T-helper 1 cell treated with Interleukin-12 subunit alpha and Interleukin-12 subunit beta and Interleukin-4 antibody, amounts not matched to agents 30 ng/mL and 1 ng/mL, for 36 hours (primary cell): ENCODE measurements around the gene BANK1. TPM values are rescaled to one million over a fixed set of nuclear protein-coding genes. Genes with fewer than 3 reads are reported as not detected.
"Not testable (repeated sequence)": the region's sequence is repeated elsewhere in the genome, so short reads cannot be mapped to it uniquely, and the experiment has no call there.

Source experiments
- intact Hi-C: fragments of 100-400 bp; cut with micrococcal nuclease; formaldehyde crosslinking; loops from one replicate; pipeline ENCODE4 v1.15.1; 2024
- total RNA-seq: library from RNA; stranded (reverse); gene quantifications from 2 replicates; pipeline ENCODE4 v1.2.3, GENCODE V29; 2022

Gene BANK1
- total RNA-seq, 1 donor from 2014 or later: 0.66 TPM

- intact Hi-C loops: no loop called here
Measured at GRCh38 chr4:101871962-101872676, 81.6 kb downstream of the BANK1 start.

GRCh38 chr4:101885574-101885973, 95.0 kb downstream of the BANK1 start:
- intact Hi-C loops: no loop called here

DNA sequence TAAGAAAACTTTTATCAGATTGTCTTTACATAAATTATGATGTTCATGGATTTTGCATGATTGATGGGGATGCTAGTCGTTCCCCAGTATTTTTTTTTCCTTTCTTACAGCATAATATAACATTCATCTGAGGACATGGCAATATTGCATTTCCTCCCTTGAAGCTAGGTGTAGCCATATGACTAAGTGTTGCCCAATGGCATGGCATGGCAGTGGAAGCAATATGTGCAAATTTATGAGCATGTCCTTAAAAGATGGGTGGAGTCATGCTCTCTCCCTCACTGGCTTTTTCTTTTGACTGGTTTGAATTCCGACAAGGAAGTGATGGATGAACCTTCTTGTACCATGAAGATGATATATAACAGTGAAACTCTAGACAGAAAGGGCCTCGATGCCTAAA, 96.3 kb downstream of the BANK1 start:
- intact Hi-C loops: no loop called here

- intact Hi-C loops: no loop called here
Measured at GRCh38 chr4:101888472-101888871, 97.9 kb downstream of the BANK1 start.

- intact Hi-C loops: not testable (repeated sequence)
Measured at GRCh38 chr4:101905527-101905926, 115.0 kb downstream of the BANK1 start.

DNA sequence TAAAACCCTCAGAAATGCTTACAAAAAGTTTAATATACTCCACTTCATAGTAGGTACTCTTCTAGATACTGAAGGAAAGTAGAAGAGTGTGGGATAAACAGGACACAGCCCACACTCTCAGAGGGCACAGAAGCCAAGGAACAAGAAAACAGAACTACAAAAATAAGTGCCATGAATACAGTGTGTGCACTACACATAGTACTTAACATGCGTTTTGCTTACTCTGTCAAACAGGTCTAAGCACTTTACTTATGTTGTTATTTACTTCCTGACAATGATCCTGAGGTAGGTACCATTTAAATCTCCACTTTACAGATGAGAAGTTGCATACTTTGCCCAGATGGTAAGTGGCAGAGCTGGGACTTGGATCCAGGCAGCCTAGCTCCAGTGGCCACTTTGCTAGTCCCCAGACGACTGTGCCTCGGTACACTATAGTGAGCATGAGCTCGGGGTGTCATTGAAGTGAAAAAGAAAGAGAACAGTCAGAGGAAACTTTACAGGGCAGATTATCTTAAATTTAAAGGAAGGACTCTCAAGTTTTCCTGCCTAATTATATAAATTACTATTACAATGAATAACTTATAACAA, 120.3 kb downstream of the BANK1 start:
- intact Hi-C loops: no loop called here

DNA sequence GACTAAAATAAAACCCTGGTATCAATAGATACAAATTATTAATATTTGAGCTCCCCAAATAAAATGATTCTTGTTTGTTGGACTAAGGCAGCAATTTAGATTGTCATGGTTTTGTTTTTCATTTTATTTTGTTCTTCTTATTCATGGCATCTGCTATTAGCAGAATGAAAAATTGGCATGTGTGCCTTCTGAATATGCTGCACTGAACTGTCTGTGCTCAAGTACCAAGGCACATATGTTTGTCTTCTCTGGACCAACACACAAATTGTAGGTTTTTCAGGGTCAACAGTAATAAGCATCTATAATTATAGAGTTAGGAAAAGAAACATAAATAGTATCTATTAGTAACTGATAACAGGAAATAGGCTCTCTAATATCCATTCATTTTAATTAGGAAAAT, 121.1 kb downstream of the BANK1 start:
- intact Hi-C loops: no loop called here

- intact Hi-C loops: no loop called here
Measured at GRCh38 chr4:101914761-101915160, 124.2 kb downstream of the BANK1 start.

DNA sequence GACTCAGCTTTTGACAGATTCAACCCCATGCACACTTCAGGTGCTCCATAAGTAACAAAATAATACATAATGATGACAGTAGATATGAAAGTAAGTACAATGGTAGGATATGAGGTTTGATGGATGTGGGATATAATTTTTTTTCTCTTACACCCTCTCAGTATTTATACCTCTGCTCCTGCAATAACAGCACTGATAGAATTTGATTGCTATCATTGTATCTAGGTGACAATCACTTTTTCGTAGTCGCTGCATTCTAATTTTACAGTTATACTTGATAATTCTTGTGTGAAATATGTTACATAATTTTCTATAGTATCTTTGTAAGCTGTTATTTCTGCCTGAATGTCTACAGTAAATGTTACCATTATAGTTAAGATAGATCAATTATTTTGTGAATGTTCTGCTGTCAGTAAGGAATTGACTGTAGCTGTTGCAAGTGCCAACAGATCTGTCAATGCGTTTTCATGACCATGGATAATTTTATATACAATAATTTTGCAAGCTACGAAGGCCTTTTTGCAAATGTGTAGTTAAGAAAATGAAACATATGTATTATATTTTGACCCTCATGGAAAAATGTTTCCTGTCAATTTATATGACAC, 128.9 kb downstream of the BANK1 start:
- intact Hi-C loops: no loop called here

DNA sequence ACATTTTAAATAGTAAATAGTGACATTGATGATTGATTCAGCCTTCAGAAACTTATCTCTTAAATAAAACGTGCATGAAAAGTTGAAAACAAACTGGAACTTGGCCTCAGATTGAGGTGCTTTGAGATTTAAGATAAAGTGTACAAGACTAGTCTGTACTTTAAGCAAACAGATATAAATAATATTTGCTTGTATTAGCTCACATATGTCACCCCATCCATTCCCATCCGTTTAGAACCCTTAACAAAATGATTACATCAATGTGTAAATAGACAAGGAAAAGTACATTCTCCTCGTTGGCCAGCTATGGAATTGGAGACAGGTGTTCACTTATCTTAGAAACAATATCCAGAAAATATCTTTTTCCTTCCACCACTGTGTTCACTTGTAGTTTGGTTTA, 130.8 kb downstream of the BANK1 start:
- intact Hi-C loops: no loop called here

DNA sequence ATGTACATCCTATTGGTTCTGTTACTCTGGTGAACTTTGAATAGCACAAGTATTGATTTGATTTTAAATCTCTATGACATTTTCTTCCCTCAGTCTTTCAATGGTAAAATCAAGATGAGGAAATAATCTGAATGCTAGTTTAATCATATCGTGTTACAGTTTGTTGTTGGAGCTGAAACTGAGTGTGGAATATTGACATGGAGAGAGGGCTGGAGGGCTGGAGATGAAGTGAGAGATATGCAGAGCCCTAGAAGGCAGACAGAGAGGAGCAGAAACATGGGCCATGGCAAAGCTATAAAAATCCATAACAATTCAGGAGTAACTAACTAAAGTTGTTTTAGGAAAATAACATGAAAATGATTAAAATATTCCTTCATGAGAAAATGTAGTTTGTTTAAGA, 141.1 kb downstream of the BANK1 start:
- intact Hi-C loops: no loop called here

GRCh38 chr4:101933855-101934254, 143.3 kb downstream of the BANK1 start:
- intact Hi-C loops: no loop called here

GRCh38 chr4:101938836-101939235, 148.3 kb downstream of the BANK1 start:
- intact Hi-C loops: no loop called here

GRCh38 chr4:101941816-101942358, 151.4 kb downstream of the BANK1 start:
- intact Hi-C loops: no loop called here

- intact Hi-C loops: no loop called here
Measured at GRCh38 chr4:101942891-101943290, 152.4 kb downstream of the BANK1 start.

GRCh38 chr4:101944649-101945048, 154.1 kb downstream of the BANK1 start:
- intact Hi-C loops: no loop called here

DNA sequence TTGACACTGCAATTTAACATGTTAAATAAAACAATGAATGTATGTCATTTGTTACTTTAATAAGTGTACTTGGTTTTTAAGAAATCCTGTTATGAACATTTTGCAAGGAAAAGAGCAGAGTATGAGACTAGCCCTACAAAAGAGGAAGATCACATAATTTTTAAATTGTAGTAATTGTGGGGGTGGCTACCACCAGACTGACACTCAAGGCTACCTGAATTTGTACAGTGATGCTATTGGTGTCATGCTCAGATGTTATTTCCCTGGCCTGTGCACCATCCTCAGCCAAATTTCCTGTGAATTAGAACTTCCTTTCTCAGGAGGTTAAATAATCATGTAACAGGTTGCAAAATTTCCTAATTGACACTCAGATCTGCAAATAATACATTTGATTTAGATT, 157.5 kb downstream of the BANK1 start:
- intact Hi-C loops: no loop called here

DNA sequence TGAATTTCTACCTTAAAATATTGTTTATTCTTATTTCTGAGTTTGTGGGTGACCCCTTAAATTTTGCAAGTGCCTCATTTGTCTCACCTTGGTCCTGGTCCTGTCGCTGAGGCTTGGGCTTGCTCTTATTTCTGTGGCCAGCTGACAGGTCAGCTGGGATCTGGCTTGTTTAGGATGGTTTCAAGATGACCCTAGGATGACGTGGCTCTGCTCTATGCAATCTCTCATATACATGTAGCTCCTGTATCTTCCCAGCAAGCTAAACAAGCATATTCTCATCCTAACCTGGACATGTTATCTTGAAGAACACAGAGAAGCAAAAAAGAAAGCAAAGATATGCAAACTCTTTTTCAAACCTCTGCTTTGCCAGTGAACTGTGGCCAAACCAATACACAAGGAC, 158.4 kb downstream of the BANK1 start:
- intact Hi-C loops: no loop called here

- intact Hi-C loops: no loop called here
Measured at GRCh38 chr4:101950258-101950979, 159.9 kb downstream of the BANK1 start.

GRCh38 chr4:101952985-101953384, 162.5 kb downstream of the BANK1 start:
- intact Hi-C loops: no loop called here

GRCh38 chr4:101953949-101954348, 163.4 kb downstream of the BANK1 start:
- intact Hi-C loops: no loop called here

GRCh38 chr4:101954351-101954750, 163.8 kb downstream of the BANK1 start:
- intact Hi-C loops: no loop called here
